Keratinocyte (primary cell): ENCODE results near the gene MAD1L1. TPM values are rescaled to one million over a fixed set of nuclear protein-coding genes. Genes with fewer than 3 reads are reported as not detected.

Experiments used
- DNase-seq: peaks from one replicate; pipeline ENCODE4 v3.0.0-alpha.2; 2011; ENCODE audit warnings: low read depth, missing footprints, low spot score
- FAIRE-seq: peaks from 2 replicates; lab custom pipeline; 2011; peaks lifted over from hg19 to GRCh38; lab: Jason Lieb, UNC
- H2AFZ ChIP-seq: 2 replicates; pipeline ENCODE4 v1.6.0; 2012; ENCODE audit warnings: low read length, control low read depth, inconsistent platforms; ENCODE audit not compliant: control insufficient read depth
- H3K27ac ChIP-seq: 2 replicates; pipeline ENCODE4 v1.5.1; 2011; ENCODE audit warnings: low read length; ENCODE audit not compliant: control insufficient read depth, insufficient read depth
- H3K27me3 ChIP-seq: 3 replicates; pipeline ENCODE4 v1.6.0; 2011; ENCODE audit warnings: low read length; ENCODE audit not compliant: control insufficient read depth, insufficient read depth; ENCODE audit errors: extremely low read depth
- H3K36me3 ChIP-seq, 2 experiments: 2 replicates in 1 of 2; 3 replicates in 1 of 2; pipeline ENCODE4 v1.5.1; 2011; ENCODE audit warnings: low read length in 2 of 2, mild to moderate bottlenecking in 1 of 2; ENCODE audit not compliant: control insufficient read depth in 2 of 2, insufficient read depth in 2 of 2; ENCODE audit errors: extremely low read depth in 1 of 2
- H3K4me1 ChIP-seq: 3 replicates; pipeline ENCODE4 v1.5.1; 2011; ENCODE audit warnings: low read length; ENCODE audit not compliant: control insufficient read depth, insufficient read depth; ENCODE audit errors: extremely low read depth
- H3K4me2 ChIP-seq: 3 replicates; pipeline ENCODE4 v1.6.0; 2011; ENCODE audit warnings: low read depth, low read length; ENCODE audit not compliant: control insufficient read depth, insufficient read depth; ENCODE audit errors: extremely low read depth
- H3K4me3 ChIP-seq, 3 experiments: fragments of 200-600 bp in 1 of 3; sonication (generic) in 1 of 3; 2 replicates in 2 of 3; 3 replicates in 1 of 3; pipeline ENCODE4 v1.5.1; 2011 to 2016; ENCODE audit warnings: low read length in 3 of 3, mild to moderate bottlenecking in 3 of 3, control low read depth in 2 of 3, inconsistent platforms in 1 of 3, low read depth in 1 of 3, mixed read lengths in 1 of 3, mixed run types in 1 of 3, moderate library complexity in 1 of 3; ENCODE audit not compliant: control insufficient read depth in 2 of 3, insufficient read depth in 2 of 3; ENCODE audit errors: extremely low read depth in 1 of 3
- H3K79me2 ChIP-seq: 2 replicates; pipeline ENCODE4 v1.6.0; 2012; ENCODE audit warnings: low read length; ENCODE audit not compliant: control insufficient read depth, insufficient read depth
- H3K9ac ChIP-seq: 3 replicates; pipeline ENCODE4 v1.6.0; 2011; ENCODE audit warnings: low read length; ENCODE audit not compliant: control insufficient read depth, insufficient read depth; ENCODE audit errors: extremely low read depth
- H3K9me1 ChIP-seq: 3 replicates; pipeline ENCODE4 v1.6.0; 2011; ENCODE audit warnings: low read length; ENCODE audit not compliant: control insufficient read depth, insufficient read depth; ENCODE audit errors: extremely low read depth
- H3K9me3 ChIP-seq: 2 replicates; pipeline ENCODE4 v1.5.1; 2012; ENCODE audit warnings: low read depth, low read length; ENCODE audit not compliant: control insufficient read depth
- H4K20me1 ChIP-seq: 3 replicates; pipeline ENCODE4 v1.6.0; 2011; ENCODE audit warnings: low read length; ENCODE audit not compliant: control insufficient read depth, insufficient read depth; ENCODE audit errors: extremely low read depth
- CTCF ChIP-seq, 3 experiments: IDR thresholded peaks in 1 of 3; conservative IDR thresholded peaks in 1 of 3; optimal IDR thresholded peaks in 1 of 3; 2 replicates in 2 of 3; 3 replicates in 1 of 3; pipeline versions ENCODE3 to v1.5.1; 2011; ENCODE audit warnings: low read length in 3 of 3, mild to moderate bottlenecking in 3 of 3, moderate library complexity in 2 of 3, control low read depth in 1 of 3, inconsistent platforms in 1 of 3; ENCODE audit not compliant: insufficient read depth in 2 of 3; ENCODE audit errors: extremely low read depth in 1 of 3
- EZH2 ChIP-seq: IDR thresholded peaks from one replicate; pipeline ENCODE4 v1.6.1; 2012; ENCODE audit warnings: inconsistent platforms, mild to moderate bottlenecking, low read length, moderate library complexity
- dilution Hi-C: fragments of 300-500 bp; cut with MboI; formaldehyde crosslinking; loops from one replicate; pipeline ENCODE4 v1.7.0; 2020; ENCODE audit warnings: low sequenced_read_pairs; ENCODE audit not compliant: extremely low pct_ligation_motif_present
- polyA plus RNA-seq, 5 experiments: library from polyadenylated mRNA; depleted of rRNA in 3 of 5; stranded (reverse) in 3 of 5; stranded (forward) in 1 of 5; unstranded in 1 of 5; fragments of >200 nt; gene quantifications; 1 replicate in 1 of 5; 2 replicates in 3 of 5; 3 replicates in 1 of 5; pipeline versions ENCODE4 v1.2.1 to v1.2.3, GENCODE V29; 2011 to 2012; ENCODE audit warnings: missing spikeins in 2 of 5, low read depth in 1 of 5, low replicate concordance in 1 of 5

Gene MAD1L1
- polyA plus RNA-seq, 1 donor (not counting 4 experiments of a cell fraction or from before 2014, with no cell fraction given), result 18.0 TPM

DNA sequence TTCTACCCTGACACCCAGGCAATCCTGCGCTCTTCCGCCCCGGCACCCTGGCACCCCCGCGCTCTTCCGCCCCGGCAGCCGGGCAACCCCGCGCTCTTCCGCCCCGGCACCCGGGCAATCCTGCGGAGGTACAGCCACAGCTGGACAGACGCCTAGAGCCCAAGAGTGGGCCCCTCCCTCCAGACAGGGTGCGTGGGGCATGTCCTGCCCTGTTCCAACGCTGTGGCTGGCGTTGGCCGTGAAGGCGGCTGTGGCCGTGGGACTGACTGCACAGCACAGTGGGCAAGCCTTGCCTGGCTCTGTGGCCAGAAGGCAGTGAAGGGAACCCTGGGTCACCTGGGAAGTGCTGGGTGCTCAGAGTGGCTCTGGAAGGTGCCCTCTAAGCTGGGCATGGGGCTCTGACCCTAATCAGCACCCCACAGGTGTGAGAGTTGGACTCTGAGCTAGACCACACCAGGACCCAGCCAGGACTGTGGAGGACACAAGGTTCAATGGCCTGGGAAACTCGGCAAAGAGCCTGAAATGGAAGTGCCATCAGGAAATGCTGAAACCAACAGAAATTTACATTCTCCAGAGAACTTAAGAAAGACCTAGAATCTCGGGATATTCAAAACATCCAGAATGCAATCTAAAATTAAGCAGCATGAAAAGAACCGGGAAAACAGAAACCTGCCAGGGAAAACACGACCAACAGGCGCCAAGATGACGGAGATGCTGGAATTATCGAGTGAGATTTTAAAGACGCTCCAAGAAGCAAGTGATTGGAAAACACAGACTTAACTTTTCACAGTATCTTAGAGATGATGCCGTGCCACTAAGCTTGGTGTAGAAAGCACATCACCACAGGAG lies 309.1 kb downstream of the MAD1L1 start:
- Histone ChIP-seq H3K27ac (no peak overlapping the region), H3K9me3 (no peaks in the 10 kb centered on the region), H3K36me3 (peaks cover 0 to 2% of the 10 kb centered on the region in 2 experiments), H4K20me1 (no peaks in the 10 kb centered on the region), H3K4me3 (no peak overlapping the region), H3K79me2 (no peaks in the 10 kb centered on the region), H3K9ac (no peak overlapping the region), H2AFZ (no peak overlapping the region), H3K4me2 (no peak overlapping the region), H3K27me3 (no peaks in the 10 kb centered on the region), H3K4me1 (no peaks in the 10 kb centered on the region), H3K9me1 (no peaks in the 10 kb centered on the region)
- dilution Hi-C loops, result no loop called here
- DNase-seq (no peak), FAIRE-seq (no peak)
- TF ChIP-seq CTCF (optimal IDR thresholded peaks at IDR 0.05 in 1 of 3, IDR thresholded peaks at IDR 0.05 in 1 of 3, conservative IDR thresholded peaks at IDR 0.05 in 1 of 3; ENCODE audit: extremely low read depth in 1 of 3, insufficient read depth in 2 of 3, low read length in 3 of 3) (no peak), EZH2 (no peak)

DNA sequence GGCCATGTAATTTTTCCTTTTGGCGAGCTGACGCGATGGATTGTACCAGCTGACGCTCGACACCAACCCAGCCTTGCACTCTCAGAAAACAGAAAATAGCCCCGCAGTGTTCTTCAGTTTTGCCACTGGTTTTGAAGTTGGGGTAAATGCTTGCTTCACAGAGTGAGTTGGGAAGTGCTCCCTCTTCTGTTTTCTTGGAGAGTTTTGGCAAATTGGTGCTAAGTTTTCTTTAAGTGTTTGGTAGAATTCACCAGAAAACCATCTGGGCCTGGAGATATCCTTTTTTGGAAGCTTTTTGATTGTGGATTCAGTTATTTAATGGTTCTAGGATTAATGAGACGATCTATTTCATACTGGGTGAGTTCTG lies 309.9 kb downstream of the MAD1L1 start:
- TF ChIP-seq EZH2 (no peak), CTCF (optimal IDR thresholded peaks at IDR 0.05 in 1 of 3, IDR thresholded peaks at IDR 0.05 in 1 of 3, conservative IDR thresholded peaks at IDR 0.05 in 1 of 3; ENCODE audit: extremely low read depth in 1 of 3, insufficient read depth in 2 of 3, low read length in 3 of 3) (no peak)
- no peak for DNase-seq
- no peaks in the 10 kb centered on the region for H3K9me3 ChIP-seq
- H2AFZ ChIP-seq, result no peak overlapping the region
- H3K27ac ChIP-seq, result no peak overlapping the region
- no peak overlapping the region for H3K4me3 ChIP-seq
- dilution Hi-C loops, result no loop called here
- no peak overlapping the region for H3K4me2 ChIP-seq
- peaks cover 0 to 2% of the 10 kb centered on the region in 2 experiments for H3K36me3 ChIP-seq
- H3K9ac ChIP-seq, result no peak overlapping the region
- H3K79me2 ChIP-seq, result no peaks in the 10 kb centered on the region
- peaks cover 4% of the 10 kb centered on the region for H3K4me1 ChIP-seq
- H4K20me1 ChIP-seq, result no peaks in the 10 kb centered on the region
- no peak for FAIRE-seq
- no peaks in the 10 kb centered on the region for H3K9me1 ChIP-seq
- no peaks in the 10 kb centered on the region for H3K27me3 ChIP-seq
